Measurements from ENCODE around the gene CCNA1. TPM values are rescaled to one million over a fixed set of nuclear protein-coding genes. Genes with fewer than 3 reads are reported as not detected.

The CCNA1 gene
- under 1 TPM in 2 of 3 donors, not detected in 1; 0.24 to 0.34 TPM for polyA plus RNA-seq

DNA sequence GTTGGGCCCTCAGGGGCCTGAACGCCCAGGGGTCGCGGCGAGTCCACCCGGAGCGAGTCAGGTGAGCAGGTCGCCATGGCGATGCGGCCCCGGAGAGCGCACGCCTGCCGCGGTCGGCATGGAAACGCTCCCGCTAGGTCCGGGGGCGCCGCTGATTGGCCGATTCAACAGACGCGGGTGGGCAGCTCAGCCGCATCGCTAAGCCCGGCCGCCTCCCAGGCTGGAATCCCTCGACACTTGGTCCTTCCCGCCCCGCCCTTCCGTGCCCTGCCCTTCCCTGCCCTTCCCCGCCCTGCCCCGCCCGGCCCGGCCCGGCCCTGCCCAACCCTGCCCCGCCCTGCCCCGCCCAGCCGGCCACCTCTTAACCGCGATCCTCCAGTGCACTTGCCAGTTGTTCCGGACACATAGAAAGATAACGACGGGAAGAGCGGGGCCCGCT lies at the start of gene CCNA1:
Gene CCNA1, plus strand, starts transcription at position 390 of the 439 bp plus-strand sequence. CDS start 562 bp downstream, outside the sequence.
- no peak within 1 kb of the TSS for H3K27ac ChIP-seq (ENCODE audit: low read depth, low read length)
- 1 to 2% (median 2%) methylated on average over 38 to 46 of the region's 46 CpGs for WGBS, 3 donors

GRCh38 chr13:36385489-36385888 lies 46.8 kb upstream of the CCNA1 start:
- H3K27ac ChIP-seq (ENCODE audit: low read depth, low read length): no peak overlapping the region
- 57 to 86% (median 63%) methylated on average over 1 of the region's 1 CpG for WGBS, 3 donors

GRCh38 chr13:36395280-36395679 lies 37.0 kb upstream of the CCNA1 start:
- 15 to 44% (median 16%) methylated on average over 2 of the region's 2 CpGs for WGBS, 3 donors
- H3K27ac ChIP-seq (ENCODE audit: low read depth, low read length): no peak overlapping the region

- 67 to 100% (median 79%) methylated on average over 1 of the region's 1 CpG for WGBS, 3 donors
- no peak overlapping the region for H3K27ac ChIP-seq (ENCODE audit: low read depth, low read length)
Observed at GRCh38 chr13:36405151-36405550, 27.1 kb upstream of the CCNA1 start.

DNA sequence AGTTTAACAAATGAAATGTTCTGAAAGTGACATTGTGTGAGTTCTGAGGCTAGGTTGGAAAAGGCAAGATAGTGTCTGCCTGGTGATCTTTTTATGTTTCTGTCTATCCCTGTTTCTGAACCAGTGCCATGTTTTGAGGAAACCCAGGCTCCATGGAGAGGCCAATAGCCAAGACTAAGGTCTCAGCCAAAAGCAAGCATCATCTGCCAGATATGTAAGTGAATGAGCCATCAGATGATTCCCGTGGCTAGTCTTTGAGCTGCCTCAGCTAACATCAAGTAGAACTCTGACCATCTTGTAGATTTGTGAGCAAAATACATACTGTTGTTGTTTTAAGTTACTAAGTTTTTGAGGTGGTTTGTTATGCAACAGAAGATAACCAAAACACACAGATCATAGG lies 19.6 kb upstream of the CCNA1 start:
- no peak overlapping the region for H3K27ac ChIP-seq (ENCODE audit: low read depth, low read length)
- WGBS, 3 donors: 63 to 74% (median 69%) methylated on average over 1 of the region's 1 CpG

DNA sequence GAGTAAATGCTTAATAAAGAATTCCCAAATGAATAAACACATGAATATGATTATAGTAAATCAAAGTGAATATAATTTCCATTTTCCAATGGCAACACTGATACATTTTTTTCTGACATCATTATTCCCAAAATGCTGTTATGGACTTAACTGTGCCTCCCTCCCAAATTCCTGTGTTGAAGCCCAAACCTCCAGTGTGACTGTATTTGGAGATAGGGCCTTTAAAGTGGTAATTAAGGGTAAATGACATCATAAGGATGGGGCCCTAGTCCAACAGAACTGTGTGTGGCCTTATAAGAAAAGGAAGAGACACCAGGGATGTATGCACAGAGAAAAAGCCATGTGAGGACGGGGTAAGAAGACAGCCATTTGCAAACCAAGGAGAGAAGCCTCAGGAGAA lies 19.1 kb upstream of the CCNA1 start:
- WGBS, 3 donors: 57 to 86% (median 75%) methylated on average over 1 of the region's 1 CpG
- no peak overlapping the region for H3K27ac ChIP-seq (ENCODE audit: low read depth, low read length)

DNA sequence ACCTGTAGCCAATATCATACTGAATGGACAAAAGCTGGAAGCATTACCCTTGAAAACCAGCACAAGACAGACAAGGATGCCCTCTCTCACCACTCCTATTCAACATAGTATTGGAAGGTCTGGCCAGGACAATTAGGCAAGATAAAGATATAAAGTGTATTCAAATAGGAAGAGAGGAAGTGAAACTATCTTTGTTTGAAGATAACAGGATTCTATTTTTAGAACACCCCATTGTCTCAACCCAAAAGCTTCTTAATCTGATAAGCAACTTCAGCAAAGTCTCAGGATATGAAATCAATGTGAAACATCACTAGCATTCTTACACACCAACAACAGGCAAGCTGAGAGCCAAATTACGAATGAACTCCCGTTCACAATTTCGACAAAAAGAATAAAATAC lies 17.8 kb upstream of the CCNA1 start:
- 63 to 93% (median 78%) methylated on average over 3 of the region's 3 CpGs for WGBS, 3 donors
- H3K27ac ChIP-seq (ENCODE audit: low read depth, low read length): no peak overlapping the region

GRCh38 chr13:36417331-36417730 lies 15.0 kb upstream of the CCNA1 start:
- H3K27ac ChIP-seq (ENCODE audit: low read depth, low read length): no peak overlapping the region
- WGBS, 3 donors: 33 to 62% (median 59%) methylated on average over 2 of the region's 2 CpGs

GRCh38 chr13:36418022-36418805 lies 14.1 kb upstream of the CCNA1 start:
- WGBS, 3 donors: 25 to 37% (median 37%) methylated on average over 9 of the region's 9 CpGs
- H3K27ac ChIP-seq (ENCODE audit: low read depth, low read length): no peak overlapping the region

DNA sequence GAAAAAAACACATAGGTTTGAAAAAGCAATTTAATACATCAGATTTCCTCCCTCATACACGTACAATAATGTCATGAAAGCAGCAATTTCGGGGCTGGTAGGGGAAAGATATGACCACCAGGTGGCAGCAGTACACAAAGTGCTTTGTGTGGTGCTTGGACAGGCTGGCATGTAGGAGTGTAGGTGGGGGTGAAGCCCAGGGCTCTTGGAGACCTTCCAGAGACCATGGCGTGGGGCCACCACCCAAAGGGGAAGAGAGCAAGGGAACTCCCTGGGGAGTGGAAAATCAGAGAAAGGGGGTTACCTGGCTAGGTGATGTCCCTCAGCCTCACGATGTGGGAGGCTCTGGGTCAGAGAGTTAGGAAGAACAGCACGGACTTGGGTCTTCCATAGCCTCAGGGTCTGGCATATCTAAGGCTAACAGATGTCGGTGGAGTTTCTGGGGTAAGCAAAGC lies 11.8 kb upstream of the CCNA1 start:
- H3K27ac ChIP-seq (ENCODE audit: low read depth, low read length): no peak overlapping the region
- 29 to 40% (median 33%) methylated on average over 6 of the region's 6 CpGs for WGBS, 3 donors

GRCh38 chr13:36421447-36421846 lies 10.8 kb upstream of the CCNA1 start:
- H3K27ac ChIP-seq (ENCODE audit: low read depth, low read length): no peak overlapping the region

DNA sequence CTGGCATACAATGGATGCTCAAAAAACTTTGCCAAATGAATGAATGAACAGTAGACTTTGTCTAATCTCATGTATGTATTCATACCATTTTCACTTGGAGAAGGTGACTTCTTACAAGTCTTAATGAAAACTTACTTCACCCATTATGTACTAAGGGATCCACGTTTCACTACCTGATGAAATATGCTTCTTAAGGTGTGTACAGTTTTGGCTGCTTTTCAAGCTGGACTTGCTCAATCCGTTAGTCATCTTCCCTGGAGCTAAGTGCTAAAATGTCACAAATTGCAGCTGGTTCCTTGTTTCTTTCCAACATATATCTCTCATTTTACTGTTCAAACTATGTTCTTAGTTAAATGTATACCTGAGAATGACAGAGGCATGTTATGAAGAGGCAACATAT lies 4.2 kb upstream of the CCNA1 start:
- no peak overlapping the region for H3K27ac ChIP-seq (ENCODE audit: low read depth, low read length)
- 27 to 47% (median 45%) methylated on average over 2 of the region's 2 CpGs for WGBS, 3 donors

DNA sequence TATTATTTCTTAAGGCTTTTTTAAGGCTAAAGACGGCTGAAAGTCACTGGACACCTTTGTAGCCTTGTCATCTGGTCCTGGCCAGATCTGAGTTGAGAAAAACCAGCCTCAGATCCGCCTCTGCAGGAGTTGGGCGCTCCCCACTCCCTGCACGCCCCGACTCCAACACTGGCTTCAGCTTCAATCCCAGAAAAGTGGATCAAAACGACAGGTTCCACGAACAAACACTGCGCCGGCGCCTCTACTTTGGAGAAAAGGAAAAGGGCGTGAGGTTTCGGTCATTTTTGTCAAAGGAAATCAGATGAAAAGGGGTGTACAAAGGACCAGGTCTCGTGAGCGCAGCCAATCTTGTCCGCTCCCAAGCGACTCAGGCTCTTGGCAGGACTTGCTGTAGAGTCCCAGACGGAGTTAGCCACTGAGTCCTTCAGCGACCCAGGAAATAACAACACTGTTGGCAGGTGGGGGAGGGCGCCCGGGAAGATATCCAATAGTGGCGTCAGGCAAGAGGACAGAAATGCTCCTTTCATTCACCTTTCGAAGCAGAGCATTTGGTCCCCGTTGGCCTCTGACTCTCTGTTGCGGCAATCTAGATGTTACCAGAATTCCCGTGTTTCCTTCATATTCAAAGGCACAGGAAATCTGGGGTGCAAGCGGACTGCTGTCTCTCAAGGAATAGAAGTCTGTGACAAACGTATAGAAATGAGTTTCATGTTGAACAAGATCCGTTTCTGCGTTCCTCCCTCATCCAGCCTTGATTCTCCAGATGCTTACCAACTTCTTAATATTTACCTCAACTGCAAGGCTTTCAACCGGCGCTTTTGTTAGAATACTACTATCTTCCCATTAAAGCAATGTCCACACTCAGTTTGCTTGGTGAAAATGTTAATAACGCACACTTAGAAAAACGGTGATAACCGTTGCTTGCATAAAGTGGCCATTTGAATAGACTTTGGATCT lies 1.8 kb upstream of the CCNA1 start:
- WGBS, 3 donors: 7 to 9% (median 8%) methylated on average over 34 of the region's 34 CpGs
- H3K27ac ChIP-seq (ENCODE audit: low read depth, low read length): no peak overlapping the region

- WGBS, 3 donors: 1 to 2% (median 1%) methylated on average over 80 to 85 of the region's 85 CpGs
- no peak overlapping the region for H3K27ac ChIP-seq (ENCODE audit: low read depth, low read length)
Observed at GRCh38 chr13:36431204-36432105, 840 bp upstream of the CCNA1 start.

DNA sequence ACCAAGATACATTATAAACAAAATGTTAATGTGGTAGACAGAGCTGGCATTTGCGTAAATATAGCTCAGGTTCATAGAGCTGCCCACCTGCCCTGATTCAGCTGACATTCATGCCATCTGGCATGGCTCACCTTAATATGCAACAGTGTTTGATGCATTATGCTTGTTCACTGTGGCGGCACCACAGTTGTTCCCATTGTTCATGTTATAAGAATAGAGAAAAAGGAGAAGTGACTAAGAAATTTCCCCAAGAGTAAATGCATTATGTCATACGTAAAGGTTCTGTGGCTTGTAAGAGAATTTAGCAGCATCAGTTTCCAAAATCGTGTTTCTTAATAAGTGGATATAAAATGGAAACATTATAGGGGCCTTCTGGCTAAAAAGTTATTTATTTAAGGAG lies 4.5 kb downstream of the CCNA1 start:
- H3K27ac ChIP-seq (ENCODE audit: low read depth, low read length): no peak overlapping the region
- 60 to 67% (median 62%) methylated on average over 4 of the region's 4 CpGs for WGBS, 3 donors

- 58 to 73% (median 66%) methylated on average over 6 of the region's 6 CpGs for WGBS, 3 donors
Observed at GRCh38 chr13:36438594-36439483, 6.5 kb downstream of the CCNA1 start.

DNA sequence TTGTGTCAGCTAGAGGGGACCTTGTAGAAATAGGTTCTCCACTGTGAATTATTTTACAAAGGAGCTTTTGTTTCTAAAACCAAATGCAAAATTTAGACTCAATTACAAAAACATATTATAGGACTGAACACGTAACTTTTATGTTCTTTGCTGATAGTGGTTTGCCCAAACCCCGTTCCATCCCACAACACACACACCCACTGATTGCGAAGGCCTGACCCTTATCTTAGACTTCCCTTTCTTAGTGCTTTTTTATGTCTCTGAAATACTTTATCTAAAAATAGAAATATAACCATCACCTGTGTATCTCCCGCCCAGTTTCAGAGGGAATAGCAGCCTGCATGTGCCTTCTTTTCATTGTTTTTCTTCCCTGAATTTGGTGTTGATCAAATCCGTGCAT lies 13.0 kb downstream of the CCNA1 start:
- no peak overlapping the region for H3K27ac ChIP-seq (ENCODE audit: low read depth, low read length)
- 51 to 65% (median 53%) methylated on average over 5 of the region's 5 CpGs for WGBS, 3 donors

More at GRCh38 chr13:36438594-36439483, 6.5 kb downstream of the CCNA1 start:
- H3K27ac ChIP-seq (ENCODE audit: low read depth, low read length): no peak overlapping the region

All from adipose tissue (tissue), 3 donors.